ENCODE results near the gene FAM168A.
"Not testable (repeated sequence)": the region's sequence is repeated elsewhere in the genome, so short reads cannot be mapped to it uniquely, and the experiment has no call there.

The FAM168A gene

GRCh38 chr11:73465023-73465675, 132.8 kb downstream of the FAM168A start:
- no peak for DNase-seq

GRCh38 chr11:73464347-73464746, 133.6 kb downstream of the FAM168A start:
- DNase-seq, result no peak

GRCh38 chr11:73463359-73463758, 134.6 kb downstream of the FAM168A start:
- DNase-seq, result no peak

GRCh38 chr11:73461964-73462363, 135.9 kb downstream of the FAM168A start:
- DNase-seq, result no peak

GRCh38 chr11:73461335-73461840, 136.5 kb downstream of the FAM168A start:
- no peak for DNase-seq

- no peak for DNase-seq
Measured at GRCh38 chr11:73458201-73458600, 139.7 kb downstream of the FAM168A start.

- DNase-seq, result no peak
Measured at GRCh38 chr11:73454987-73455386, 142.9 kb downstream of the FAM168A start.

- no peak for DNase-seq
Measured at GRCh38 chr11:73453562-73453961, 144.3 kb downstream of the FAM168A start.

GRCh38 chr11:73452726-73453125, 145.2 kb downstream of the FAM168A start:
- no peak for DNase-seq

GRCh38 chr11:73451896-73452295, 146.0 kb downstream of the FAM168A start:
- DNase-seq, result no peak

GRCh38 chr11:73446766-73447165, 151.1 kb downstream of the FAM168A start:
- no peak for DNase-seq

- no peak for DNase-seq
Measured at GRCh38 chr11:73445980-73446379, 151.9 kb downstream of the FAM168A start.

GRCh38 chr11:73439002-73439843, 158.7 kb downstream of the FAM168A start:
- peak; percentile 5 for DNase-seq

- not testable (repeated sequence) for DNase-seq
Measured at GRCh38 chr11:73436859-73437258, 161.1 kb downstream of the FAM168A start.

GRCh38 chr11:73431396-73431795, 166.5 kb downstream of the FAM168A start:
- DNase-seq, result no peak

- no peak for DNase-seq
Measured at GRCh38 chr11:73430326-73430725, 167.6 kb downstream of the FAM168A start.

GRCh38 chr11:73429121-73429750, 168.7 kb downstream of the FAM168A start:
- DNase-seq, result no peak

- DNase-seq, result no peak
Measured at GRCh38 chr11:73428699-73429098, 169.2 kb downstream of the FAM168A start.

GRCh38 chr11:73428227-73428626, 169.7 kb downstream of the FAM168A start:
- DNase-seq, result no peak

GRCh38 chr11:73426219-73426850, 171.6 kb downstream of the FAM168A start:
- DNase-seq, result no peak

- DNase-seq, result no peak
Measured at GRCh38 chr11:73425108-73425507, 172.8 kb downstream of the FAM168A start.

- no peak for DNase-seq
Measured at GRCh38 chr11:73423506-73423905, 174.4 kb downstream of the FAM168A start.

GRCh38 chr11:73422886-73423285, 175.0 kb downstream of the FAM168A start:
- no peak for DNase-seq
